Osteoblast (primary cell): ENCODE measurements around the gene TCL1A. TPM values are rescaled to one million over a fixed set of nuclear protein-coding genes. Genes with fewer than 3 reads are reported as not detected.
"Not testable (repeated sequence)": the region's sequence is repeated elsewhere in the genome, so short reads cannot be mapped to it uniquely, and the experiment has no call there.

Experiments
- DNase-seq: peaks from one replicate; pipeline ENCODE4 v3.0.0; 2011; ENCODE audit warnings: low spot score, mixed read lengths; ENCODE audit not compliant: insufficient read length; ENCODE audit errors: missing footprints
- H2AFZ ChIP-seq: 2 replicates; pipeline ENCODE4 v1.6.0; 2011; ENCODE audit warnings: mild to moderate bottlenecking, low read length
- H3K27ac ChIP-seq: 2 replicates; pipeline ENCODE4 v1.5.1; 2011; ENCODE audit warnings: mild to moderate bottlenecking, low read depth, low read length, moderate library complexity
- H3K27me3 ChIP-seq: 2 replicates; pipeline ENCODE4 v1.6.0; 2012; ENCODE audit warnings: mild to moderate bottlenecking, control low read depth, inconsistent platforms, low read length, moderate library complexity; ENCODE audit not compliant: insufficient read depth
- H3K36me3 ChIP-seq: 2 replicates; pipeline ENCODE4 v1.5.1; 2011; ENCODE audit warnings: mild to moderate bottlenecking, low read length, control low read depth, moderate library complexity; ENCODE audit not compliant: insufficient read depth
- H3K4me1 ChIP-seq: 2 replicates; pipeline ENCODE4 v1.5.1; 2011; ENCODE audit warnings: mild to moderate bottlenecking, low read length, control low read depth, moderate library complexity; ENCODE audit not compliant: insufficient read depth
- H3K4me2 ChIP-seq: 2 replicates; pipeline ENCODE4 v1.6.0; 2011; ENCODE audit warnings: mild to moderate bottlenecking, low read length; ENCODE audit not compliant: insufficient read depth
- H3K4me3 ChIP-seq: fragments of 200-600 bp; sonication (generic); 3 replicates; pipeline ENCODE4 v1.5.1; 2012; ENCODE audit warnings: mild to moderate bottlenecking, low read length, inconsistent platforms; ENCODE audit not compliant: insufficient read depth
- H3K79me2 ChIP-seq: 2 replicates; pipeline ENCODE4 v1.6.0; 2012; ENCODE audit warnings: mild to moderate bottlenecking, low read length, control low read depth, inconsistent platforms; ENCODE audit not compliant: insufficient read depth
- H3K9me3 ChIP-seq: 2 replicates; pipeline ENCODE4 v1.5.1; 2011; ENCODE audit warnings: low read depth, low read length, control low read depth
- H4K20me1 ChIP-seq: 2 replicates; pipeline ENCODE4 v1.6.0; 2012; ENCODE audit warnings: mild to moderate bottlenecking, low read length, control low read depth; ENCODE audit not compliant: insufficient read depth
- total RNA-seq: library from RNA; depleted of rRNA; stranded (reverse); fragments of >200 nt; gene quantifications from 2 replicates; pipeline ENCODE4 v1.2.3, GENCODE V29; 2012
- TF ChIP-seq, protein P1 (sequence below): IDR thresholded peaks from 2 replicates; pipeline ENCODE4 v1.5.1; 2011; ENCODE audit warnings: mild to moderate bottlenecking, low read depth, low read length, moderate library complexity; ENCODE audit errors: extremely low read depth

The TCL1A gene
- total RNA-seq, 1 donor = not detected

DNA sequence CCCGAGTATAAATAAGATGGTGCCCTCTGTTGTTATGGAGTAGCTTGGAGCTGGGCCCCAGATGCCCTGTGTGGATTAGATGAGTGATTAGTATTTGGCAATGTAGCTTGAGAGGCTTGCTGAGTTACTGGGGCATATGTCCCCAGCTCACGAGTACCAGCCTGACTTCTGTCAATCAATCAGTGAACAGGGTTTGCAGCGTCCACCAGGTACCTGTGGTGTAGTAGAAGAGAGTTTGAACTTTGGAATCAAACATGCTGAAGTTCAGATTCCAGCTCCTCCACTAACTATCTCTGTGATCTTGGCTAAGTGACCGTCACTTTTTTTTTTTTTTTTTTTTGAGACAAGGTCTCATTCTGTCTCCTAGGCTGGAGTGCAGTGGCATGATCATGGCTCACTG, 39.3 kb downstream of the TCL1A start:
- DNase-seq = no peak
- TF ChIP-seq, protein P1, sequence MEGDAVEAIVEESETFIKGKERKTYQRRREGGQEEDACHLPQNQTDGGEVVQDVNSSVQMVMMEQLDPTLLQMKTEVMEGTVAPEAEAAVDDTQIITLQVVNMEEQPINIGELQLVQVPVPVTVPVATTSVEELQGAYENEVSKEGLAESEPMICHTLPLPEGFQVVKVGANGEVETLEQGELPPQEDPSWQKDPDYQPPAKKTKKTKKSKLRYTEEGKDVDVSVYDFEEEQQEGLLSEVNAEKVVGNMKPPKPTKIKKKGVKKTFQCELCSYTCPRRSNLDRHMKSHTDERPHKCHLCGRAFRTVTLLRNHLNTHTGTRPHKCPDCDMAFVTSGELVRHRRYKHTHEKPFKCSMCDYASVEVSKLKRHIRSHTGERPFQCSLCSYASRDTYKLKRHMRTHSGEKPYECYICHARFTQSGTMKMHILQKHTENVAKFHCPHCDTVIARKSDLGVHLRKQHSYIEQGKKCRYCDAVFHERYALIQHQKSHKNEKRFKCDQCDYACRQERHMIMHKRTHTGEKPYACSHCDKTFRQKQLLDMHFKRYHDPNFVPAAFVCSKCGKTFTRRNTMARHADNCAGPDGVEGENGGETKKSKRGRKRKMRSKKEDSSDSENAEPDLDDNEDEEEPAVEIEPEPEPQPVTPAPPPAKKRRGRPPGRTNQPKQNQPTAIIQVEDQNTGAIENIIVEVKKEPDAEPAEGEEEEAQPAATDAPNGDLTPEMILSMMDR = no peak
- H3K27me3 ChIP-seq = no peaks in the 10 kb centered on the region

DNA sequence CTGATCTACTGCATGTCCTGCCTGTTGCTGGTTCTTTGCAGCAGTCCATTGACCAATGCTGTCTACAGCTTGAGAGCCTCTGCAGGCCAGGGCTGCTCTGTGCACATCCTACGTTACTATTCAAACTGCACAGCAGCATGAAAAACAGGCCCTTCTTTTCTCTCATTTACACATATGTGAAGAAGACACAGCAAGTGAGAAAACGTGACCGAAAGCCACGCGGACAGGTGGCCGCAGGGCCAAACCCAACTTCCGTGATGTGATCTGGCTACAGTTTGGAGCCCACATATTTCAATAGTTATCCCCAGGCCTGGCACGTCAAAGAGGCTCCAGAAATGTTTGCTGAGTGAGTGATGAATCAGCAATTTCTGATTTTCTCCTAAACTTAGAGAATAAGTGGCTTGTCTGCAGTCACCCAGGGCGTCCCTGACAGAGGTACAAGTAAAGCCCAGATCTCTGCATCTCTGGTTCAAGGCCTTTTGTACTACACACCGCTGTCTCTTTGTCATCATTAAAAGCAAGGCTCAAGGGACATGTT, 45.6 kb downstream of the TCL1A start:
- H3K36me3 ChIP-seq = no peaks in the 10 kb centered on the region
- H4K20me1 ChIP-seq = no peaks in the 10 kb centered on the region
- no peak overlapping the region for H3K4me3 ChIP-seq
- H3K4me2 ChIP-seq = no peak overlapping the region
- no peak overlapping the region for H2AFZ ChIP-seq
- H3K27me3 ChIP-seq = no peaks in the 10 kb centered on the region
- no peak overlapping the region for H3K27ac ChIP-seq
- no peaks in the 10 kb centered on the region for H3K79me2 ChIP-seq
- no peaks in the 10 kb centered on the region for H3K4me1 ChIP-seq
- H3K9me3 ChIP-seq = no peaks in the 10 kb centered on the region
- TF ChIP-seq, protein P1 = no peak
- DNase-seq = no peak

More for the DNA sequence above, 39.3 kb downstream of the TCL1A start:
- Histone ChIP-seq H3K4me3 (no peak overlapping the region), H2AFZ (no peak overlapping the region), H3K4me2 (no peak overlapping the region), H3K27ac (no peak overlapping the region), H3K36me3 (no peaks in the 10 kb centered on the region), H3K79me2 (no peaks in the 10 kb centered on the region), H4K20me1 (no peaks in the 10 kb centered on the region), H3K4me1 (no peaks in the 10 kb centered on the region), H3K9me3 (no peaks in the 10 kb centered on the region)

DNA sequence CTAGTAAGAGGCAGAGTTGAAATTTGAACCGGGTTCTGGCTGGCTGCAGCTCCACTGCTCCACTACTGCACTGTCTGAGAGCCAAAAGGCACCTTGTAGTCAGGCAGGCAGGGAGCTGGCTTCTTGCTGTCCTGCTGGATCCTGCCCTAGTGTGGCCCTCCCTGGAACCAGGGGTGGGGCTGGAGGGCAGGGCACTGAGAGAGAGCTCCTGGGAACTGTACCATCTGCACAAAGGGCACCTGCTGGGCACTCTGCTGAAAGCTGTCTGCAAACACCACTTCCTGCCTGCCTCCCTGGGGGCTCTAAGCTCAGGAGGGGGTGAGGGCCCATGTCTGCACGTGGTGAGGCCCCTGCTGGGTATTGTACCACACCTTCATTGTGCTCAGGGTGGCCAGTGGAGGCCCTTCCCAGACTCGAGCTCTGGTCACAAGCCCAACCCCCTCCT, 46.7 kb downstream of the TCL1A start:
- Histone ChIP-seq H3K27me3 (no peaks in the 10 kb centered on the region), H2AFZ (no peak overlapping the region), H4K20me1 (no peaks in the 10 kb centered on the region), H3K27ac (no peak overlapping the region), H3K4me3 (no peak overlapping the region), H3K4me1 (no peaks in the 10 kb centered on the region), H3K36me3 (no peaks in the 10 kb centered on the region), H3K4me2 (no peak overlapping the region), H3K9me3 (no peaks in the 10 kb centered on the region), H3K79me2 (no peaks in the 10 kb centered on the region)
- no peak for DNase-seq
- TF ChIP-seq, protein P1 = no peak

DNA sequence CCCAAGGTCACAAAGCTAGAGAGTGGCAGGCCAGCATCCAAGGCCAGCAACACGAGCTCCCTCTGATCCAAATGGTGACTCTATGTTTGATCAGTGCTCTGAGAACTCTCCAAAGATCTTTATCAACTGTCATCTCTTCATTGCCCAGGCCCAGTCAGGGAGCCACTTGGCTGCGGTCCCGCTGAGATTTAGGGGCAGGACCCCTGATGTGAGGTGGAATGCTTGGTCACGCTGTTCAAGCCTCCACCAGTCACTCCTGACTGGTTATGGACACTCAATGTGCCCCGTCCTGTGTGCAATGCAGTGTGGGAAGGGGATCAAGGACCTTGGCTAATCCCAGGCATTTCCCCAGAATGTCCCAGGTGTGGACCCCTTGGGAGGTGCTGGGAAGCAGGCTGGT, 47.5 kb downstream of the TCL1A start:
- Histone ChIP-seq H2AFZ (no peak overlapping the region), H3K79me2 (no peaks in the 10 kb centered on the region), H3K4me1 (no peaks in the 10 kb centered on the region), H3K36me3 (no peaks in the 10 kb centered on the region), H3K4me3 (no peak overlapping the region), H3K9me3 (no peaks in the 10 kb centered on the region), H3K27me3 (no peaks in the 10 kb centered on the region), H4K20me1 (no peaks in the 10 kb centered on the region), H3K27ac (no peak overlapping the region), H3K4me2 (no peak overlapping the region)
- TF ChIP-seq, protein P1 = no peak
- no peak for DNase-seq

DNA sequence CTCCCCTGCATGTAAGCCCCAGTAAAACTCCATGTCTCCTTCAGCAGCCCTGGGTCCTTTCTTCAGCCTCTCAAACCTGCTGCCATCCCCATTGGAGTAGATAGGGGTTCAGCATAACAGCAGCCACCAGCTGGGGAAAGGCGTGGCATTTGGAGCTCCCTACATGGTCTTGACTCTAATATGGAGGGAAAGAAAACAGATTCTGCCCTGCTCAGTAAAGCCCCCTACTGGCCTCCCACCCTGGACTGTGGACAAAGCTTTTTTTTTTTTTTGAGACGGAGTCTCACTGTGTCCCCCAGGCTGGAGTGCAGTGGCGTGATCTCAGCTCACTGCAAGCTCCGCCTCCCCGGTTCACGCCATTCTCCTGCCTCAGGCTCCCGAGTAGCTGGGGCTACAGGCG, 48.4 kb downstream of the TCL1A start:
- not testable (repeated sequence) for H3K4me3 ChIP-seq, DNase-seq, H4K20me1 ChIP-seq, H3K27ac ChIP-seq, H3K9me3 ChIP-seq, H3K36me3 ChIP-seq, H2AFZ ChIP-seq, H3K4me1 ChIP-seq, H3K27me3 ChIP-seq, H3K4me2 ChIP-seq, H3K79me2 ChIP-seq
